HG03469 (cell line): ENCODE data around the gene KRTAP4-4.
"Not testable (repeated sequence)": the region's sequence is repeated elsewhere in the genome, so short reads cannot be mapped to it uniquely, and the experiment has no call there.

Source experiments
- ATAC-seq: cut with Tn5 transposase; IDR thresholded peaks from one replicate; pipeline ENCODE4 v1.9.1; 2021; ENCODE audit warnings: mild to moderate bottlenecking, moderate library complexity, moderate number of reproducible peaks; ENCODE audit not compliant: unreplicated experiment

The KRTAP4-4 gene

DNA sequence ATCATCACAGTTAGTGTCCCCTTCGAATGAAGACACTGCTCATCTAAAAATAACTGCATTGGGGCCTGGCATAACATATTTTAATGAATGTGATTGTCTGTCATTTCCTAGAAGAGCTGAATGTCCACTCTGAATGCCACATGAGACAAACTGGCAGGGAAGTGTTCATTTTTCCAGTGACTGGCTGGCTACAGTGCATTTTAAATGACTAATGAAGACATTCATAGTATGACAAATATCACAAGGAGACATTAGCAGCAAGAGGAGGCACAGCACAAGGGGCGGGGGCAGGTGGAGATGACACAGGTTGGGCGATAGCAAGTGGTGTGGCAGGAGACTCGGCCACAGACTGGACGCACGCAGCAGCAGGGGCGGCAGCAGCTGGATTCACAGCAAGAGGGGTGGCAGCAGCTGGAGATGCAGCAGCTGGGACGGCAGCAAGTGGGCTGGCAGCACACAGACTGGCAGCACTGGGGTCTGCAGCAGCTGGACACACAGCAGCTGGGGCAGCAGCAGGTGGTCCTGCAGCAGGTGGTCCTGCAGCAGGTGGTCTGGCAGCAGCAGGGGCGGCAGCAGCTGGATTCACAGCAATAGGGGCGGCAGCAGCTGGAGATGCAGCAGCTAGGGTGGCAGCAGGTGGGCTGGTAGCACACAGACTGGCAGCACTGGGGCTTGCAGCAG is 11.4 kb downstream of the KRTAP4-4 start:
- ATAC-seq = not testable (repeated sequence)

DNA sequence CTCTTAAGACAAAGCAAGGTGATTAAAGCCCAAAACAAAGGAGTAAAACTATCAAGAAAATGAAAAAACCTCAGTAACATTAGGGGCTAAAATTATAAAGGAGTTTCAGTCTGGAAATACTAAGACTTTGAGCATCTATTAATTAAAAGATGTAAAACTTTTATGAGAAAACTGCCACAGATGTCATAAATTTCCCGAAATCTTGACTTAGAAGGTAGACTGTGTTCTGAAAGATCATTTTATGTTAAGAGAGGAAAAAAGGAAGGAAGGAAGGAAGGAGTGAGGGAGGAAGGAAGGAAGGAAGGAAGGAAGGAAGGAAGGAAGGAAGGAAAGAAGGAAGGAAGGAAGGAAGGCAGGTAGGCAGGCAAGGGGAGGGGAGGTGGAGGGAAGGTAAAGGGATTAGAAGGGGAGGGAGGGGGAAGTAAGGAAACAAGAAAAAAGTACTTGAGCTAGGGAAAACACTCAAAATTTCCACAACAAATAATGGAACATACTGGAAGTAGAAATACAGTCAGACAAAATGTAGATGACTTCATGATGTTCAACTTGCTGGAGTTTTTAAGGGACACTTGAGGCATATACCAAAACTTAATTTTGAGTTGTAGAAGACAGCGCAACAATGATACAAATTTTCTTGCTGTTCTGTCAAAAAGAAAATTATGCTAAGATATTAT is 12.9 kb downstream of the KRTAP4-4 start:
- no peak for ATAC-seq

DNA sequence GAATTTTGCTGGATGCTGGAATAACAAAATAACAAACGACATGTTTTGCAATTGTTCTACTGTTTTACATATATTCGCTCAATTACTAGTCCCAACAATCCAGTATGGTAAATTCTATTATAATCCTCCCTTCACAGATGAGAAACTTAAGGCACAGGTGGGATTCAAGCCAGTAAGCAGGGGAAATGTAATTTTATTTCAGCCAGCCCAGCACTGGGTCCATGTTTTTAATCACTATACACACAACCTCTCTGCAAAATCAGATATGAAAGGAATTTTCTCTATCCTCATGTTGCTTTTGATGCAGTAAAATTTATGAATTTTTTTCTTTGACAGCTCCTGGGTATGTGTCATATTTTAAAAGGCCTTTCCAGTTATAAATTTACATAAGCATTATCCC is 15.3 kb downstream of the KRTAP4-4 start:
- no peak for ATAC-seq

DNA sequence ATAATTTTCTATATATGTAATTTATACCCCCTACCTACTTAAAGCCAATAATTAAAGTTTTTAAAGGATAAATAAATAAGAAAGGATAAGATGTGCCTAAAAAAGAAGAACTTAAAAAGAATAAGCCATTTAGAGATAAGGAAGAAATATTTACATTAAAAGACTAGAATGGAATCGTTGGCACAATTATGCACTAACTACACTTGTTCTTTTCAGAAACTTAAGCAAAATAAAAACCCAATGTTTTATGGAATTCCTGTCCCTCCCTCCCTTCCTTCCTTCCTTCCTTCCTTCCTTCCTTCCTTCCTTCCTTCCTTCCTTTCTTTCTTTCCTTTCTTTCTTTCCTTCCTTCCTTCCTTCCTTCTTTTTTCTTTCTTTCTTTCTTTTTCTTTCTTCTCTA is 15.7 kb downstream of the KRTAP4-4 start:
- no peak for ATAC-seq

DNA sequence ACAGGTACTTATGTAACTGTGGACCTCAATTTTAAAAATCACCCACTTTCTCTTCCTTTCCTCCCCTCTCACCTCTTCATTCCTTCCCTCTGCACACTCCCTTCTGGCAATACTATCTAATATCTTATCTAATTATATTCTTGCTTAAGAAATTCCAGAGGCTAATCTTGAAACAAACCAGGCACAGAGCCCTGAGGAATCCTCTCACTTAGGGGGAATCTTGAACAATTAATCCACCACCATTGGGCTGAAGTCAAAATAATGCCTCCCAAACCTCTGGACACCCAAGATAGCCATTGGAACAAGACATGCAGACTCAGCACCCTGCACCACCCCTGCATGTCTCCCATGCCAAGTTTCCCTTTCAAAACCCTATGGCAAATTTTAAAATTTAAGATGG is 19.2 kb downstream of the KRTAP4-4 start:
- no peak for ATAC-seq

- ATAC-seq = no peak
Observed at GRCh38 chr17:41140360-41141131, 20.0 kb downstream of the KRTAP4-4 start, which contains the start of gene KRTAP4-6. TSS of gene KRTAP4-6 (minus strand) at chr17:41140544. CDS start at chr17:41140487, 57 bp downstream.

DNA sequence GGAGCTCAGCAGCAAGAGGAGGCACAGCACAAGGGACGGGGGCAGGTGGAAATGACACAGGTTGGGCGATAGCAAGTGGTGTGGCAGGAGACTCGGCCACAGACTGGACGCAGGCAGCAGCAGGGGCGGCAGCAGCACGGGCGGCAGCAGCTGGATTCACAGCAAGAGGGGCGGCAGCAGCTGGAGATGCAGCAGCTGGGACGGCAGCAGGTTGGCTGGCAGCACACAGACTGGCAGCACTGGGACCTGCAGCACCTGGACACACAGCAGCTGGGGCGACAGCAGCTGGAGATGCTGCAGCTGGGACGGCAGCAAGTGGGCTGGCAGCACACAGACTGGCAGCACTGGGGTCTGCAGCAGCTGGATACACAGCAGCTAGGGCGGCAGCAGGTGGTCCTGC is 20.7 kb downstream of the KRTAP4-4 start:
- ATAC-seq = not testable (repeated sequence)

GRCh38 chr17:41133880-41134735 is 26.4 kb downstream of the KRTAP4-4 start:
- ATAC-seq = no peak

DNA sequence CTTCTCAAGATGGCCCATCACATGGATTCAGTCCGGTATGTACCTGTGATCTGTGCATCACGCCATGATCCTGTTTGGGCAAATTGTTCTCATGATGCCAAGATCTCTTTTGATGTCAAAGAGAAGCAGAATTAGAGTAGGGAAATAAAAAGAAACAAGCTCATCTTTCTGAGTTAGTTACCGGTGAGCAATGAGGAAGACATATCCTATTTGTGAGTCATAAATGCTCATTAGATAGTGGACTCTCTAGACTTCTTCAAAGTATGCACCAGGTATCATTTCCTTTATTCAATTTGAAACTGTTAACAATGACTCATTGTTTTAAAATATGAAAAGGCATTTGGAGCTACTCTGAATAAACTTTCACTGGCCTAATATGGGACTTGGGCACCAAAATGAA is 28.6 kb downstream of the KRTAP4-4 start:
- no peak for ATAC-seq

- no peak for ATAC-seq
Observed at GRCh38 chr17:41127371-41127770, 33.2 kb downstream of the KRTAP4-4 start.

GRCh38 chr17:41126412-41126811 is 34.1 kb downstream of the KRTAP4-4 start:
- ATAC-seq = no peak

DNA sequence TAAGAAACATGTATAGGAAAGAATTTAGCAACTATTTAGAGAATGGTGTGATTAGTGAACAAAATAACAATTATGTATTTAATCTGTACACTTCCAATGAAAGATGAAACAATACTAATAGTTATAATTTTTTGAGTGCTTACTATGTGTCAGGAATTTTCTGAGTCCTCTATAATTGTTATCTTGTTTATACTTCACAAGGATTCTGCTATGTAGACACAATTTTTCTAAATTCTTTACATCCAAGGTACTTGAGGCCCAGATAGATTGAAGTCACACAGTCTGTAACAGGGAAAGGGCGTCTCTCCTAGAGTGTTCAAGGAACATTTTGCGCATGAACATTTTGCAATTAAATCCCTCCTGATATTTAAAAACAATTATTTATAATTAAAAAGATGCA is 35.5 kb downstream of the KRTAP4-4 start:
- ATAC-seq = no peak

- not testable (repeated sequence) for ATAC-seq
Observed at GRCh38 chr17:41123991-41124371, 36.6 kb downstream of the KRTAP4-4 start, which contains the start of gene KRTAP4-12. TSS of gene KRTAP4-12 (minus strand) at chr17:41124182. CDS start at chr17:41124122, 60 bp downstream.

DNA sequence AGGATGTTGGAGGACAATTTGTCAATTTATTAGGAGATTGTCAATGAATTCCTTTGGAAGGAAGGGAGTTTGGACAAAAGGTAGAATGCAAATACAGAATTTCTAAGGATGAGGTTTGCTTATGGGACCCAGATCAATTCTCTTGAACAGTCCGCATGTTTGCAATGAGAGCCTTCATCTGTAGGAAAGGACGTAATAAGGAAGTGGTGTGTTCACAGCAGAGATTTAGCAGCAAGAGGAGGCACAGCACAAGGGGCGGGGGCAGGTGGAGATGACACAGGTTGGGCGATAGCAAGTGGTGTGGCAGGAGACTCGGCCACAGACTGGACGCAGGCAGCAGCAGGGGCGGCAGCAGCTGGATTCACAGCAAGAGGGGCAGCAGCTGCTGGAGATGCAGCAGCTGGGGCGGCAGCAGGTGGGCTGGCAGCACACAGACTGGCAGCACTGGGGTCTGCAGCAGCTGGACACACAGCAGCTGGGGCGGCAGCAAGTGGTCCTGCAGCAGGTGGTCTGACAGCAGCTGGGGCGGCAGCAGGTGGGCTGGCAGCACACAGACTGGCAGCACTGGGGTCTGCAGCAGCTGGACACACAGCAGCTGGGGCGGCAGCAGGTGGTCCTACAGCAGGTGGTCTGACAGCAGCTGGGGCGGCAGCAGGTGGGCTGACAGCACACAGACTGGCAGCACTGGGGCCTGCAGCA is 37.1 kb downstream of the KRTAP4-4 start:
- ATAC-seq = not testable (repeated sequence)

- ATAC-seq = no peak
Observed at GRCh38 chr17:41121742-41122141, 38.8 kb downstream of the KRTAP4-4 start.

- not testable (repeated sequence) for ATAC-seq
Observed at GRCh38 chr17:41119696-41120690, 40.6 kb downstream of the KRTAP4-4 start.

GRCh38 chr17:41118721-41119120 is 41.8 kb downstream of the KRTAP4-4 start:
- no peak for ATAC-seq

- not testable (repeated sequence) for ATAC-seq
Observed at GRCh38 chr17:41117846-41118386, 42.6 kb downstream of the KRTAP4-4 start, which contains the start of gene KRTAP4-11. TSS of gene KRTAP4-11 (minus strand) at chr17:41118373. CDS start at chr17:41118315, 58 bp downstream.
